DOHH2 (cell line): Measurements from ENCODE around the gene CREG2.

Experiments
- EZH2phosphoT487 ChIP-seq: fragments of 200-600 bp; sonication (generic); IDR thresholded peaks from 2 replicates; pipeline ENCODE4 v1.6.1; 2017; ENCODE audit warnings: borderline replicate concordance, mild to moderate bottlenecking, antibody characterized with exemption, low read length, moderate library complexity, mixed read lengths
- TF ChIP-seq, protein P1 (sequence below): fragments of 200-600 bp; sonication (generic); IDR thresholded peaks from one replicate; pipeline ENCODE4 v1.5.1; 2014; ENCODE audit warnings: antibody characterized with exemption, mild to moderate bottlenecking, low read depth, low read length; ENCODE audit not compliant: poor library complexity, severe bottlenecking

DNA sequence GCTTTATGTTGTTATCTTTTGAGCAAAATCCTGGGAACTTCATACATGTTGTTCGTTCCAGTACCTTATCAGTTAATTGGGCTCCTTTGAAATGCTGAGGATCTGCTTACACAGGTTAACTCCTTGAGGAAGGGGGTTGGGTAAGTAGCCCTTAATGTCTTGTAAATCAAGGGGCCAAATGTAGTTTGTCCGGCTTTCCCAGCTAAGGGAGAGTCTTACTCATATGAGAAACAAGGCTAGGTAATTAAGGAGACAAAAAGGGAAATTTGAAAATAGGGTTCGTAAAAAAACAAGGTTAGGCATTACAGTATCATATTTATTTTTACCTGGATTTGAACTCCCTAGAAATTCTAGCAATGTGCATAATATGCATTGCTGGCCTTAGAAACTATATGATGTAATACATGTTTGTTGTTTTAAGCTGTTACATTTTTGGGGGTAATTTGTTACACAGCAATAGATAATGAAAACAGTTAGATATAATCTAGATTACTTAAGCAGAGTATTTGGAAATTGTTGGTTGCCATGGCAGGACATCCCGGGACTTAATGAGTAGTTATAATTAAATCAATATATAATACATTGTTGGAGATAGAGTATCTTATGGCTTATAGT lies 47.9 kb downstream of the CREG2 start:
- TF ChIP-seq, protein P1, sequence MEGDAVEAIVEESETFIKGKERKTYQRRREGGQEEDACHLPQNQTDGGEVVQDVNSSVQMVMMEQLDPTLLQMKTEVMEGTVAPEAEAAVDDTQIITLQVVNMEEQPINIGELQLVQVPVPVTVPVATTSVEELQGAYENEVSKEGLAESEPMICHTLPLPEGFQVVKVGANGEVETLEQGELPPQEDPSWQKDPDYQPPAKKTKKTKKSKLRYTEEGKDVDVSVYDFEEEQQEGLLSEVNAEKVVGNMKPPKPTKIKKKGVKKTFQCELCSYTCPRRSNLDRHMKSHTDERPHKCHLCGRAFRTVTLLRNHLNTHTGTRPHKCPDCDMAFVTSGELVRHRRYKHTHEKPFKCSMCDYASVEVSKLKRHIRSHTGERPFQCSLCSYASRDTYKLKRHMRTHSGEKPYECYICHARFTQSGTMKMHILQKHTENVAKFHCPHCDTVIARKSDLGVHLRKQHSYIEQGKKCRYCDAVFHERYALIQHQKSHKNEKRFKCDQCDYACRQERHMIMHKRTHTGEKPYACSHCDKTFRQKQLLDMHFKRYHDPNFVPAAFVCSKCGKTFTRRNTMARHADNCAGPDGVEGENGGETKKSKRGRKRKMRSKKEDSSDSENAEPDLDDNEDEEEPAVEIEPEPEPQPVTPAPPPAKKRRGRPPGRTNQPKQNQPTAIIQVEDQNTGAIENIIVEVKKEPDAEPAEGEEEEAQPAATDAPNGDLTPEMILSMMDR = no peak
- no peak for TF ChIP-seq EZH2phosphoT487
